Left renal pelvis (tissue), 4 donors: Measurements from ENCODE around the gene HPS5. TPM values are rescaled to one million over a fixed set of nuclear protein-coding genes. Genes with fewer than 3 reads are reported as not detected.
A peak's percentile ranks its signal among the peaks of the same experiment; 100 is the strongest.
"Not testable (repeated sequence)": the region's sequence is repeated elsewhere in the genome, so short reads cannot be mapped to it uniquely, and the experiment has no call there.

ENCODE experiments used
- DNase-seq, 4 donors: peaks; one replicate each; pipeline ENCODE4 v3.0.0-alpha.2; 2013; ENCODE audit warnings: low read depth in 4 of 4, low spot score in 3 of 4
- polyA plus RNA-seq, 4 donors: library from polyadenylated mRNA; unstranded; fragments of 120-200 nt; gene quantifications; one replicate each; pipeline ENCODE4 v1.2.1, GENCODE V29; 2013; ENCODE audit not compliant: insufficient read length in 4 of 4

The HPS5 gene, protein sequence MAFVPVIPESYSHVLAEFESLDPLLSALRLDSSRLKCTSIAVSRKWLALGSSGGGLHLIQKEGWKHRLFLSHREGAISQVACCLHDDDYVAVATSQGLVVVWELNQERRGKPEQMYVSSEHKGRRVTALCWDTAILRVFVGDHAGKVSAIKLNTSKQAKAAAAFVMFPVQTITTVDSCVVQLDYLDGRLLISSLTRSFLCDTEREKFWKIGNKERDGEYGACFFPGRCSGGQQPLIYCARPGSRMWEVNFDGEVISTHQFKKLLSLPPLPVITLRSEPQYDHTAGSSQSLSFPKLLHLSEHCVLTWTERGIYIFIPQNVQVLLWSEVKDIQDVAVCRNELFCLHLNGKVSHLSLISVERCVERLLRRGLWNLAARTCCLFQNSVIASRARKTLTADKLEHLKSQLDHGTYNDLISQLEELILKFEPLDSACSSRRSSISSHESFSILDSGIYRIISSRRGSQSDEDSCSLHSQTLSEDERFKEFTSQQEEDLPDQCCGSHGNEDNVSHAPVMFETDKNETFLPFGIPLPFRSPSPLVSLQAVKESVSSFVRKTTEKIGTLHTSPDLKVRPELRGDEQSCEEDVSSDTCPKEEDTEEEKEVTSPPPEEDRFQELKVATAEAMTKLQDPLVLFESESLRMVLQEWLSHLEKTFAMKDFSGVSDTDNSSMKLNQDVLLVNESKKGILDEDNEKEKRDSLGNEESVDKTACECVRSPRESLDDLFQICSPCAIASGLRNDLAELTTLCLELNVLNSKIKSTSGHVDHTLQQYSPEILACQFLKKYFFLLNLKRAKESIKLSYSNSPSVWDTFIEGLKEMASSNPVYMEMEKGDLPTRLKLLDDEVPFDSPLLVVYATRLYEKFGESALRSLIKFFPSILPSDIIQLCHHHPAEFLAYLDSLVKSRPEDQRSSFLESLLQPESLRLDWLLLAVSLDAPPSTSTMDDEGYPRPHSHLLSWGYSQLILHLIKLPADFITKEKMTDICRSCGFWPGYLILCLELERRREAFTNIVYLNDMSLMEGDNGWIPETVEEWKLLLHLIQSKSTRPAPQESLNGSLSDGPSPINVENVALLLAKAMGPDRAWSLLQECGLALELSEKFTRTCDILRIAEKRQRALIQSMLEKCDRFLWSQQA
- polyA plus RNA-seq = 10 to 100 TPM; 17.2 to 24.9 (median 21.3) TPM

DNA sequence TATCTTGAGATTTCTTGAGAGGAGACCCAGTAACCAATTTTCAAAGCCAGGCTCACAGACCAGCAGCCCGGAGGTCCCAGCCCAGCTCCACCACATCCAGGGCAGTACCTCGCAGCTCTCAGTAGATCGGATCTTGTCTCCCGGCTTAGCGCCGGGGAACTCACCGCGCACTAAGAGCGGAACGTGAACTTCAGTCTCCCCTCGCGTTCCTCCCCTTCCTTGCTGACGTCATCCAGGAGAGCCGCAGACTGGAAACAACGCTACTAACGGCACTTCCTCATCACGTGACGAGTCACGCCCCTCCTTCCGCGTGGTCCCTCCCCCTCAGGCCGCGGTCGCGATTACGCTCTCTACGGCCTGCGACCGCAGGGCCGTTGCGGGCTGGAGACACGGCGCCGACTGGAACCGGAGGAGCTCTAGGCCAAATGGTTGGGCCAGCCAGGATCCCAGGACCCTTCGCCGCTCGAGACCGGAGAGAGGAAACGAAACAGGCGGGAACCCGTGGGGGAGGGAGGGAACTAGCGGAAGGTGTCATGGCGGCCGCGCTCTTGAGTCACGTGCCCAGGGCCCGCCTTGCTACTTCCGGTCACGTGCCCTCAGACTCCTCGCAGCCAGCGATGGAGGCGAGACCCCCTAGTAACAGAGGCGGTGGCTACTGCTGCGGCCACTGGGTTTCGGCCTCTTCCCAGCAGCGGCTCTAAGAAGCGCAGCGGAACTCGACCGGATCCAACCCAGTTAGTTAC is at the start of gene HPS5, which contains the start of gene GTF2H1:
Gene HPS5, minus strand, starts transcription at position 172 of the 743 bp plus-strand sequence. CDS start 4,282 bp downstream, outside the sequence.
Gene GTF2H1, plus strand, starts transcription at position 599 of the 743 bp plus-strand sequence. CDS start 10,508 bp downstream, outside the sequence.
- peak; percentile 95 to 97 (median 96) for DNase-seq

DNA sequence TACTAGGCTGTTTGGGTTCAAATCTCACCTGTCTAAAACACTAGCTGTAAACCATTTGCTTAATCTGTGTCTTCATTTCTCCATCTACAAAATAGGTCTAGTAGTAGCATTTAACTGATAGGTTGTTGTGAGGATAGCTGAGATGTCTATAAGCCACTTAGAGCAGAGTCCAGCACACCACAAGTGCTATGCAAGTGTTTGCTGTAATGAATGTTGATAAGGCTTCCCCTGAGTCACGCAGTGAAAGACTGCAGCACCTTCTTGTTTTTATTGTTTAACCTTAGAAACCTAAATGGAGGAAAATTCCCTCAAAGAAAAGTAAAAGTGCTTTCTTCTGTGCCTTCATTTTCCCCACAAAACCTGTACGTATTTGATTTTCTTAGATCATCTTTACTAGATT is 49.3 kb upstream of the HPS5 start:
- DNase-seq = no peak

DNA sequence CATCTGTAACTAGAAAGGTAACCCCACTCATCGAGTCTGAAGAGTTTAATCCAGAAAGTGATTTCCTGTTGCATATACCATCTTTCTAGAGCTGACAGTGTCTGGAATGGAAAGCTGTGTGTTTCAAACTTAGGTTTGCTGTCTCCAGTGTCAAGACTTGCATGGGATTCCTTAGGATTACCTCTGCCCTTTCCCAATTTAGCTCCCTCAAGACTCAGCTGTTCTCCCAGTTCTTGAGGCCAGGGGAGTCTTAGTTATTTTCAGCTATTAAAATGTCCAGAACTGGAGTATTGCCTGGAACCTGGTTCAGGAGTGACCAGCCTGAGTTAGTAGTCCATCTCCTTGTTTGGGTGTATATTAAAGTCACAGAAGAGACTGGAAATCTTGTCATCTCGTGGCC is 47.5 kb upstream of the HPS5 start:
- no peak for DNase-seq

DNA sequence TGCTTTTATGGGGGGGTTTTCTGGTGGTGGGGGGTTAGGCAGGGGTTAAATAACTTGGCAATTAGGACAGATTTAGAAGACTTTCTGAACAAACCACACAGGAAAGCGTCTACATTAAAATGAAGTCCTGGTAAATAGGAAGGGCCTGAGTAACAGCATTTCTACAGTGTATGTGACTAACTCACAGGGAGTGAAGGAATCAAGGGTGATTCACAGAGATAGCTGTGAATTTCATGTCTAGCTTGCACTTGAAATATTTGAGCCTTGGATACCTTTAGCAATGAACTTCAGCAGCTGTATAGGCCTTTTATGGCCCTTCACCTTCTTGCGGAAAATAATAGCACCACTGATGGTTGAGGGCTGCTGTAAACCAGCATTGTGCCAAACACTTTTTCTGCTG is 46.3 kb upstream of the HPS5 start:
- DNase-seq = no peak

DNA sequence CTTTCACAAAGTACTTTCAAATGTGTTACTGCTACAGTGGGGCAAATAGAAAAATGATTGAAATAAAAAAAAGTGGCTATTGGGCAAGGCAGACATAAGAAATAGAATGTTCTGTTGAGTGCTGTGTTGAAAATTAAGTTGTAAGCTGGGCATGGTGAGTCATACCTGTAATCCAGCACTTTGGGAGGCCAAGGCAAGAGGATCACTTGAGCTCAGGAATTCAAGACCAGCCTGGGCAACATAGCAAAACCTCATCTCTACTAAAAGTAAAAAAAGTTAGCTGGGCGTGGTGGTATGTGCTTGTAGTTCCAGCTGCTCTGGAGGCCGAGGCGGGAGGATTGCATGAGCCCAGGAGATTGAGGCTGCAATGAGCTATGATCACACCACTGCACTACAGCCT is 45.5 kb upstream of the HPS5 start:
- DNase-seq = no peak

DNA sequence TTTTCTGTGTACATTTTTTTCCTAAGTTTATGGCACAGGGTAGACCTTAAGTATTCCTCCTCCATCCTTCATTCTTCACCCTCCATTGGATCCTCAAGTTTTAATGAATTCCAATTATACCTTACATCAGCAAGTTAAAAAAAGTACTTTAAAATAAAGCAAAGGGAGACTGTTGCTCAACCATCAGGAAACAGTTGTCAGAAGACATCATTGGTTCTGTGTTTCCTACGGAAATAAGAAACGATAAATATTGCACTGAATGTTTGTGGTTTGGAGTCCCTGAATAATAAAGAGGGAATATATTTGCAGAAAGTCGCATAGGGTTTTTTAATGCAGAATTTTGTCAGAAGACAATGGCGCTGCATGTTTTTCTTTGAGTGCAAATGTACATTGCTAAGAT is 44.3 kb upstream of the HPS5 start:
- DNase-seq = no peak

DNA sequence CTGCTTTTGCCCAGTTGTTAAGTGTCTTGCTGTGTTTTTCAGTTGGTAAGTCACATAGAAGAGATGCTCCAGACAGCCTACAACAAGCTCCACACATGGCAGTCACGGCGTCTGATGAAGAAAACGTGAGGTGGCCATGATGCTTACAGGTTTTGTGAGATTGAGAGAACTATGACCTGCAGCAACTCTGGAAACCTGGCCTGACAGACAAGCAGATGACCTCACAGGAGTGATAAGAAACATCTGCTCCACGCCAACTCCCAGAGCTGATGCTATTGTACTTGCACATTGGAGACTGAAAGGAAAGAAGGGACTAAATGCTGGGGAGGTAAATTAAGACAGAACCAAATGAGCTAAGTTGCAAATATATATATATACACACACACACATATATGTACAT is 43.8 kb upstream of the HPS5 start:
- no peak for DNase-seq

DNA sequence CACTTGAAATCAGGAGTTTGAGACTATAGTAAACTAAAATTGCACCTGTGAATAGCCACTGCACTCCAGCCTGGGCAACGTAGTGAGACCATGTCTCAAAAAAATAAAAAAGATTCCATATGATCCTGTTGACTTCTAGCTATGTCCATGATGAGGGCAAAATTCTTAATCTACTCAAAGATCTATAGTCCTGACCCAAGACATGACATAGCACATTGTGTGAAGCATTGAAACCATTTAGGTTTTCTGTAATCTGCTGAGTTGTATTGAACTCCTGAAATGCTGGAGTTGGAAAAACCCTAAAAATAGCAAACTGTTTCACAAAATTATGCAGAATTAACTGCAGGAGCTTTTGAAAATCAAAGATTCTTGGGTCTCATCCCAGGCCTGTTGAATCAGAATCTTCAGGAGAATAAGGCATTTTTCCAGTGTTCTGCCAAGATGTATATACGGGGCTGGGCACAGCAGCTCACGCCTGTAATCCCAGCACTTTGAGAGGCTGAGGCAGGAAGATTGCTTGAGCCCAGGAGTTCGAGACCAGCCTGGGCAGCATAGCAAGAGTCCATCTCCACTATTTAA is 42.6 kb upstream of the HPS5 start:
- DNase-seq = no peak

DNA sequence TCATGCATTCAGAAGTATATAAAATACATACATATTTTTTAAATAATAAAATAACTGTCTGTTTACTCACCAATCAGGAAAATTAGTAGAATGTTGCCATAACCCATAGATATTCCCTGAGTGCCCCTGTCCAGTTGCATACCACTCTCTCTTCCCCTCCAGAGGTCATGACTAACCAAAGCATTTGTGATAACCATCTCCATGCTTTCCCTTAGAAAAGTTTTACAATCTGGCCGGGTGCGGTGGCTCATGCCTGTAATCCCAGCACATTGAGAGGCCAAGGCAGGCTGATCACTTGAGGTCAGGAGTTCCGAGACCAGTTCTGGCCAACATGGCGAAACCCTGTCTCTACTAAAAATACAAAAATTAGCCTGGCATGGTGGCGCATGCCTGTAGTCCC is 39.2 kb upstream of the HPS5 start:
- no peak for DNase-seq

DNA sequence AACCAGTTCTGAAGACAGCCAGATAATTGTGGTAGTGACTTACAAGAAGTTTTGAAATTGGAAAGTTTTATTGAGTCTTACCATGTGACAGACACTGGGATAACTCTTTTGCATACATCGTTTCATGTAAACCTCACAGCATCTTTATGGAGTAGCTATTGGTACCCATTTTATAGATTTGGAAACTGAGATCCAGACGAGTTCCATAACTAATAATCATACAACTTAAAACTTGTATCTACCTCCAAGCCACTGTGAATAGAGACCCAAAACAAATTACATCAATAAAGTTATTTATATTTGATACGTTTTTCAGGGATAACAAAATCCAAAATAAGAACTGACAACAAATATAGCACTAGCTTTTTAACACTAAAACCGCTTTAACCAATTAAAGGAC is 36.7 kb upstream of the HPS5 start:
- DNase-seq = no peak

DNA sequence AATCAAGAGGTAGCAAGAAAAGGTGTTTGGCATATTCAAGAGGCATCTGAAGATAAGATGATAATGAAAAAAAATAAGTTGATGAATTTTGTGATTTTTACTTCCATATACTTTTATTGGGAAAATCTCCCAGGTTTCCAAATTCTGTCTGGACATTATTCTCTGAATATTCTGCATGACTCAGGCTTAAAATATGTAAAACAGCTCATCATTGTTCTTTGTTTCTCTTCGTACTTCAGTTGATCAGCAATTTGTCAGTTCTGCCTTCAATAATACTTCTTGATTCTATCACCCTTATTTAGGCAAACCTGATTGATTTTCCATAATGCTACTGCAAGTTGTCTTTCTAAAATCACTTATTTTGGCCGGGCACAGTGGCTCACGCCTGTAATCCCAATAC is 30.6 kb upstream of the HPS5 start:
- DNase-seq = no peak

DNA sequence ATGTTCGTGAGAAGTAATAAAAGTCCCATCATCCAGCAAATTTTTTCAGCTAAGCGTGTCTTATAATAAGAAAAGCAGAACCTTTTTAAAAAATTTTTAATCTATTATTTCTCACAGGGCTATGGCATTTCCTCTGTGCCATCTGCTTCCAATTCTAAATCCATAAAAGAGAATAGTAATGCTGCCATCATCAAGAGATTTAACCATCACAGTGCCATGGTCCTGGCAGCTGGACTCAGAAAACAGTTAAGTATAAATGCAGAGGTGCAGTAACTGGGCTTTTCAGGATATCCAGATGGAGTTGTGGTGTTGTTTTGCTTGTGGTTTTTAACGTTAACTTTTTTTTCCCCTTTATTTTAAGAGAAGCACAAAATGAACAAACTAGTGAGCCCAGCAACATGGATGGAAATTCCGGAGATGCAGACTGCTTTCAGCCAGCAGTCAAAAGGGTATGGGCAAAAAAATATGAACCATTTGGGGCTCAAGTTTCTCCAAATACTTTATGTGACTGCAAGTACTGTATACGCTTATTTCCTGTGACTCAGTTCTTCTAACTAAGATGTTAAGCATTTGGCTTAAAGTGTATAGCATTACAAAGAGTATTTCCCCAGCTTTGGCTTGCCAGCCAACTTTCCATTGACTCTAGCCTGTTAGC is 25.7 kb upstream of the HPS5 start:
- DNase-seq = no peak

DNA sequence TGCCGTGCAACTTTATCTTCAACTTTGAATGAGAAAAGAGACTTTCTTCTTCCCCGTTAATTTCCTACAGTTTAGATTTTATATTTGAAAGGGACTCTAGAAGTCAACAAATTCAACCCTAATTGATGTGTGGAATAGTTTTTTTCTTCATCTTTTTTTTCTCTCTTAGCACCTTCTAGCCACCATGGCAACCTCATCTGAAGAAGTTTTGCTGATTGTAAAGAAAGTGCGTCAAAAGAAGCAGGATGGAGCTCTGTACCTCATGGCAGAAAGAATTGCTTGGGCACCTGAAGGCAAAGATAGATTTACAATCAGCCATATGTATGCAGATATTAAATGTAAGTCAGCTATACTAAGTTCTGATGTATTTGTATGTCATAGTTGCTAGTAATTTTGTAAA is 11.0 kb upstream of the HPS5 start:
- DNase-seq = no peak

DNA sequence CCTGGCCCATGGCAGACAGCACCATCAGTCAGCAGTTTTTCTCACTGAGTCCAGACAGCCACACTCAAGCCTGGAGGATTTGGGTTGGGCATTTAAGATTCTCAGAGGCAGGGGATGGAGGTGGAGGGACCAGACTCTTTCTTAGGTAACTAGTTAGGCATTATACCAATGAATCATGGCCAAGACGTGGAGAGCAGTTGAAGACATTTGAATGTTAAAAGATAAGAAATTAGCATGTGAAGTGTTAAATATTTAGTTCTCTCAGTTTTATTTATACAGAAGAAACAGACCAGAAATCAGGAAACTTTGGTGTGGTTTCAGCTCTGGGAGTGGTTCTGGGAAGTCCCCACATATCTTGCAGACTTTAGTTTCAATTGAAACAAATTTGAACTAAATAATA is 10.4 kb upstream of the HPS5 start:
- no peak for DNase-seq

DNA sequence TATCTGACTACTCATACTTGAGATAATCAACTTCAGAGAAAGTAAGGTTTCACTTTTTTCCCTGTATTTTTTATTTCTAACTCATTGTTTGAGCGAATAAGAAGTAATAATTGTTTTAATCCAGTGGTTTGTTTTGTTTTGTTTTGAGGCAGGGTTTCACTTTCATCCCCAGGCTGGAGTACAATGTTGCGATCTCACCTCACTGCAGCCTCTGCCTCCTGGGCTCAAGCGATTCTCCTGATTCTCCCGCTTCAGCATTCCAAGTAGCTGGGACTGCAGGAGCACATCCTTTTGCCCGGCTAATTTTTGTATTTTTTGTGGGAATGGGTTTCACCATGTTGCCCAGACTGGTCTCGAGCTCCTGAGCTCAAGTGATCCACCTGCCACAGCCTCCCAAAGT is 9.0 kb upstream of the HPS5 start:
- no peak for DNase-seq

DNA sequence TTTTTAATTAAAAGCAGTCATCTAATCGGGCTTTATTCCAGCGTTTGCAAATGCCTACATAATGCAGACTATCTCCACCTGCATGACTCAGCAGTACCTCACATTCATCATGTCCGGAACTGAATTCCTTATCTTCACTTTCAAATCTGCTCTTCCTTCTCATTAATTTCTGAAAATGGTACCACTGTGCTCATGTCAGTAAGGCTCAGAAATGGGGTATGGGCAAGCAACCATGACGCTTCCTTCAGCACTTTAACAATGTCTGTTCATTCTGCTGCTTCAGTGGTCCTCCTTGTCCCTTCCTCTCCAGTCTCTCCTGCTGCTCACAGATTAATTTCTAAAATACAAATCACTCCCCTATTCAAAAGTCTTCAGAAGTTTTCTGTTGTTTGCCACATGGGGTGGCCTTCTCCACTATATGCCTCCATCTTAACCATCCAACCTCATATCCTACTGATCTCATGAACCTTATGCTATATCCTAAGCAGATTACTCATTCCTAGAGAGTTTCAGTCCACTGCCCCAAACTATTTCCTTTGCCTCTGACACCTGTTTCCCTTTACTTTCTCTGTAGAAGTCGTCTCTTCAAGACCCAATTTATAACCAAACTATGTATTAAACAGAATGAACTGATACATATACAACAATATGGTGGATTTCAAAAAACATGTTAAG is 7.4 kb upstream of the HPS5 start:
- no peak for DNase-seq

DNA sequence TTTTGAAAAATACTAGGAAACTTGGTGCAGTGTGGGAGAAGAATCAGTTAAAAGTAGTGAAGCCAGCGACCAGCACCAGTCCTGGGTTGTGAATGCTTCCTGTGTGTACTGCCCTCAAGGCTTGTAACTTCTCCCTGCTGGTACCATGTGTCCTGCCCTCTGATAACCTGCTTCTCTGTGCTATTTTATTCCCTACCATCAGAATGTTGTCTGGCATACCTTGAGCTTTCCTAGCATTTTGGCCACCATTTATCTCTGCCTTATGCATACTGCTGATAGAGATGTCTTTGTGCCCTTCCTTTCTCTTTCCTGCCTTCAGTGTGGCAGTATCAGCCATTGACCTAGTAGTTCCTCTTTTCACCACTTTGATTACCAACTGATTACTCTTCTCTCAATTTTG is 2.4 kb upstream of the HPS5 start:
- DNase-seq = no peak

DNA sequence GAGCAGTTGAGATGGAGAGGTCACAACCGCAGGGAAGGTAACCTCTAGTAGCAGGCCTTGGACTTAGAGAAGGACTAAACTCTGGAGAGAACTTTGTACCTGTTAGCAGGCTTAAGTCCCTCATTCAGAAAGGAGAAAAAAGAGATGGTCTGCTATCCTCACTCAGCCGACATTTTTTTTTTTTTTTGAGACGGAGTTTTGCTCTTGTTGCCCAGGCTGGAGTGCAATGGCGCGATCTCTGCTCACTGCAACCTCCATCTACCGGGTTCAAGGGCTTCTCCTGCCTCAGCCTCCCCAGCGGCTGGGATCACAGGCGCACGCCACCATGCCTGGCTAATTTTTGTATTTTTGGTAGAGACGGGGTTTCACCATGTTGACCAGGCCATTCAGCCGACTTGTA is 1.9 kb upstream of the HPS5 start:
- DNase-seq = not testable (repeated sequence)
